ENCODE results near the gene STIP1. TPM values are rescaled to one million over a fixed set of nuclear protein-coding genes. Genes with fewer than 3 reads are reported as not detected.
"Not testable (repeated sequence)": the region's sequence is repeated elsewhere in the genome, so short reads cannot be mapped to it uniquely, and the experiment has no call there.

The STIP1 gene
- total and polyA plus RNA-seq, 2 donors (not counting 1 experiment from before 2014, with no cell fraction given) = 49.8 to 78.7 TPM

DNA sequence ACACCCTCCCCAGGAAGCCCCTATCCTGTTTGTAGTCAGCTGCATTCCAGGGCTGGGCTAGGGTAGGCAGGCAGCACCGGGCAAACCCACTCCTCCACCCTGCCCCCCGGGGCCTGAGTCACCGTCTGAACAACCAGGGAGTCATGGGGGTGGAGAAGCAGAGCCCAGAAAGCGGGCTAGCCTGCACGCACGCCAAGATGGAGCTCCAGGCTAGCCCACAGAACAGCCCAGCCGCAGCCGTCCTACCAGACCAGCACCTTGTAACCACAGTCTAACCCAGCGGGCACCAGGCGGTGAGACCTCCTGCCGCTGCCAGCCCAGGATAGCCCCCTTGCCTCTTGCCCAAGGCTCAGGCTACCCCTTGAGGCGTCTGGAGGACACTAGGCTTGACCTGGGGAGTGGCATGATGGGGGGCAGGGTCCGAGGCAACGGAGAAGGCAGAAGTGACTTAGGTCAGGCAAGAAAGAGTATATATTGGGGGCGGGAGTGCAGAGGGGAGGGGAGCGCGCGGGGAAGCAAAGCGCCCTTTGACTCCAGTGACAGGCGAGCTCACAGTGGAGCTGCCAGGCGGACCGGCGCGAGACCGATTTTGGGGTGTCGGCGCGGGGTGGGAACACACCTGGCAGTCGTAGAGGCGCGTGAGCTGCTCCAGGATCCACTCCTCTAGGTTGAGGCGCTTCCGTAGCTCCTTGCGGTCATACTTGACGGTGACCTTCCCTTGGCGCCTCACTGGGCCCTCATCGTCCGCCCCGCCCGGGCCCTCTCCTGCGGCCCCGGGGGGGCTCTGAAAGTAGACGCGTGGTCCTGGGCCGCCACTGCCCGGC, 60.0 kb downstream of the STIP1 start:
- Histone ChIP-seq H3K36me3 (replicated peaks in 1 of 2; ENCODE audit: control extremely low read depth in 1 of 2, control insufficient read depth in 1 of 2, extremely low read depth in 1 of 2, insufficient read depth in 2 of 2, low read length in 1 of 2) (peaks cover 0 to 11% of the 10 kb centered on the region in 2 experiments), H3K4me1 (ENCODE audit: control insufficient read depth in 2 of 2, insufficient read depth in 2 of 2, low read length in 2 of 2) (peaks cover 22 to 51% of the 10 kb centered on the region in 2 donors), H2AFZ (ENCODE audit: insufficient read depth, low read depth, low read length, poor library complexity, severe bottlenecking) (peak overlapping the region; percentile 19), H3K4me3 (ENCODE audit: control extremely low read depth in 1 of 5, extremely low read depth in 1 of 5, insufficient read depth in 1 of 5, low read depth in 2 of 5, low read length in 4 of 5) (peak overlapping the region; percentile 24 to 69 (median 62)), H3K27me3 (replicated peaks in 1 of 4; ENCODE audit: control extremely low read depth in 1 of 4, control insufficient read depth in 3 of 4, insufficient read depth in 4 of 4, low read length in 3 of 4) (no peaks in the 10 kb centered on the region), H3K79me2 (ENCODE audit: control insufficient read depth, insufficient read depth, low read length) (peaks cover 9% of the 10 kb centered on the region), H3K9ac (ENCODE audit: low read length) (peak overlapping the region; percentile 53), H4K20me1 (ENCODE audit: control insufficient read depth, insufficient read depth, low read length, poor library complexity, severe bottlenecking) (peaks cover 7% of the 10 kb centered on the region), H3K9me3 (ENCODE audit: control extremely low read depth in 1 of 3, control insufficient read depth in 2 of 3, insufficient read depth in 1 of 3, low read length in 2 of 3) (no peaks in the 10 kb centered on the region), H3K4me2 (replicated peaks; ENCODE audit: low read depth, low read length, poor library complexity, severe bottlenecking) (peak overlapping the region; percentile 79), H3K27ac (ENCODE audit: low read length in 2 of 2) (peak overlapping the region; percentile 53 to 79)
- H3K9me3 Mint-ChIP-seq (ENCODE audit: insufficient read depth) = no peaks in the 10 kb centered on the region
- peak; percentile 67 for DNase-seq
- H3K27ac Mint-ChIP-seq = peak overlapping the region; percentile 91
- POLR2A ChIA-PET = interaction anchor here (0.5 to 4.0 kb wide), 10 partner anchors 10 to 1648 kb away, joined by 3 to 37 read pairs (median 8); partner anchors contain the start of genes BAD, FERMT3, NUDT22 and PRDX5
- no peaks in the 10 kb centered on the region for H3K27me3 Mint-ChIP-seq
- H3K4me1 Mint-ChIP-seq = peaks cover 38% of the 10 kb centered on the region
- WGBS (ENCODE audit: insufficient coverage) = under 1% methylated on average over 45 of the region's 46 CpGs
- CTCF ChIA-PET = interaction anchor here (0.7 to 10.4 kb wide), 14 partner anchors 13 to 109 kb away, joined by 3 to 141 read pairs (median 4); partner anchors contain the start of genes BAD, ESRRA, FERMT3 and NUDT22
- peak overlapping the region; percentile 90 for H3K4me3 Mint-ChIP-seq
- intact Hi-C loops (cut with micrococcal nuclease) = loop anchor here (1.0 kb wide), 3 partner anchors 20 to 60 kb away; partner anchors contain the start of genes GPR137, NUDT22, STIP1 and TRPT1
- no peak for ATAC-seq (ENCODE audit: low read depth)
- TF ChIP-seq CTCF (IDR thresholded peaks at IDR 0.05) (no peak), EZH2 (IDR thresholded peaks at IDR 0.05; ENCODE audit: borderline replicate concordance, insufficient read depth, low read depth, low read length, poor library complexity, severe bottlenecking) (no peak)

DNA sequence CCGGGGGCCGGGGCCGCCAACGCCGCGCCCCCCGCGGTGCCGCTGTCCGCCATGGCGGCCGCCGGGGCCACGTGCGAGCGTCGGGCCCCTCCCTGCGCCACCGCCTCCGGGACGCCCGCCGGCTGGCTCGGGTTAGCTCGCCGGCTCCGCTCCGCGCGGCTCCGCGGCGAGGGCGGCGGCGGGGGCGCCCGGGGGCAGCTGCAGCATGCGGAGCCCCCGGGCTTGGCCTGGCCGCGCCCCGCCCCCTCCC, 60.6 kb downstream of the STIP1 start:
- Histone ChIP-seq H3K36me3 (replicated peaks in 1 of 2; ENCODE audit: control extremely low read depth in 1 of 2, control insufficient read depth in 1 of 2, extremely low read depth in 1 of 2, insufficient read depth in 2 of 2, low read length in 1 of 2) (peaks cover 0 to 11% of the 10 kb centered on the region in 2 experiments), H3K4me3 (ENCODE audit: control extremely low read depth in 1 of 5, extremely low read depth in 1 of 5, insufficient read depth in 1 of 5, low read depth in 2 of 5, low read length in 4 of 5) (peak overlapping the region in 4 of 5 experiments; percentile 63 to 99 (median 83)), H3K9ac (ENCODE audit: low read length) (peak overlapping the region; percentile 80), H3K4me1 (ENCODE audit: control insufficient read depth in 2 of 2, insufficient read depth in 2 of 2, low read length in 2 of 2) (peaks cover 22 to 53% of the 10 kb centered on the region in 2 donors), H2AFZ (ENCODE audit: insufficient read depth, low read depth, low read length, poor library complexity, severe bottlenecking) (peak overlapping the region; percentile 83), H3K4me2 (replicated peaks; ENCODE audit: low read depth, low read length, poor library complexity, severe bottlenecking) (peak overlapping the region; percentile 99)
- intact Hi-C loops (cut with micrococcal nuclease) = loop anchor here (1.0 kb wide), 3 partner anchors 20 to 60 kb away; partner anchors contain the start of genes GPR137, NUDT22, STIP1 and TRPT1
- DNase-seq (peak; percentile 53), ATAC-seq (ENCODE audit: low read depth) (peak; percentile 3)
- not testable (repeated sequence) for H3K27ac ChIP-seq (ENCODE audit: low read length in 2 of 2); H3K27me3 ChIP-seq (replicated peaks in 1 of 4; ENCODE audit: control extremely low read depth in 1 of 4, control insufficient read depth in 3 of 4, insufficient read depth in 4 of 4, low read length in 3 of 4); H4K20me1 ChIP-seq (ENCODE audit: control insufficient read depth, insufficient read depth, low read length, poor library complexity, severe bottlenecking); H3K27me3 Mint-ChIP-seq; H3K9me3 ChIP-seq (ENCODE audit: control extremely low read depth in 1 of 3, control insufficient read depth in 2 of 3, insufficient read depth in 1 of 3, low read length in 2 of 3); H3K79me2 ChIP-seq (ENCODE audit: control insufficient read depth, insufficient read depth, low read length); H3K9me3 Mint-ChIP-seq (ENCODE audit: insufficient read depth)
- WGBS (ENCODE audit: insufficient coverage) = under 1% methylated on average over 40 of the region's 43 CpGs
- Mint-ChIP-seq H3K4me1 (peaks cover 36% of the 10 kb centered on the region), H3K27ac (peak overlapping the region; percentile 87), H3K4me3 (peak overlapping the region; percentile 89)
- POLR2A ChIA-PET = interaction anchor here (1.0 to 4.0 kb wide), 7 partner anchors 10 to 71 kb away, joined by 4 to 37 read pairs (median 8); partner anchors contain the start of genes BAD, FERMT3, NUDT22 and PRDX5
- CTCF ChIA-PET = interaction anchor here (0.9 to 10.4 kb wide), 10 partner anchors 14 to 71 kb away, joined by 3 to 141 read pairs (median 5); partner anchors contain the start of genes BAD, ESRRA, FERMT3 and PRDX5
